HG03442 (cell line): ENCODE results near the gene GRXCR2.
"Not testable (repeated sequence)": the region's sequence is repeated elsewhere in the genome, so short reads cannot be mapped to it uniquely, and the experiment has no call there.

Experiments
- ATAC-seq: cut with Tn5 transposase; IDR thresholded peaks from one replicate; pipeline ENCODE4 v1.9.1; 2021; ENCODE audit warnings: mild to moderate bottlenecking, moderate library complexity; ENCODE audit not compliant: unreplicated experiment

GRXCR2 gene

GRCh38 chr5:145887217-145887616 lies 14.4 kb upstream of the GRXCR2 start:
- no peak for ATAC-seq

- ATAC-seq = no peak
Observed at GRCh38 chr5:145874765-145875164, 2.0 kb upstream of the GRXCR2 start.

- ATAC-seq = no peak
Observed at GRCh38 chr5:145872486-145872885, 328 bp downstream of the GRXCR2 start.

GRCh38 chr5:145869753-145870152 lies 3.1 kb downstream of the GRXCR2 start:
- ATAC-seq = no peak

- no peak for ATAC-seq
Observed at GRCh38 chr5:145867806-145868205, 5.0 kb downstream of the GRXCR2 start.

GRCh38 chr5:145864432-145864831 lies 8.4 kb downstream of the GRXCR2 start:
- ATAC-seq = not testable (repeated sequence)

GRCh38 chr5:145863003-145863402 lies 9.8 kb downstream of the GRXCR2 start:
- ATAC-seq = no peak

GRCh38 chr5:145859897-145860296 lies 12.9 kb downstream of the GRXCR2 start:
- no peak for ATAC-seq

- no peak for ATAC-seq
Observed at GRCh38 chr5:145859453-145859852, 13.4 kb downstream of the GRXCR2 start.

GRCh38 chr5:145858959-145859358 lies 13.9 kb downstream of the GRXCR2 start:
- no peak for ATAC-seq

- peak; percentile 47 for ATAC-seq
Observed at GRCh38 chr5:145856285-145856818, 16.5 kb downstream of the GRXCR2 start.

GRCh38 chr5:145855763-145856267 lies 17.0 kb downstream of the GRXCR2 start:
- ATAC-seq = no peak

GRCh38 chr5:145854651-145855258 lies 18.1 kb downstream of the GRXCR2 start:
- ATAC-seq = no peak

- no peak for ATAC-seq
Observed at GRCh38 chr5:145853781-145854376, 18.9 kb downstream of the GRXCR2 start.

GRCh38 chr5:145852990-145853389 lies 19.8 kb downstream of the GRXCR2 start:
- ATAC-seq = no peak

GRCh38 chr5:145848854-145849253 lies 24.0 kb downstream of the GRXCR2 start:
- no peak for ATAC-seq

GRCh38 chr5:145847499-145848497 lies 25.0 kb downstream of the GRXCR2 start:
- no peak for ATAC-seq

- no peak for ATAC-seq
Observed at GRCh38 chr5:145846081-145846480, 26.7 kb downstream of the GRXCR2 start.

- ATAC-seq = no peak
Observed at GRCh38 chr5:145841299-145841698, 31.5 kb downstream of the GRXCR2 start.

GRCh38 chr5:145840458-145841132 lies 32.2 kb downstream of the GRXCR2 start:
- ATAC-seq = no peak

GRCh38 chr5:145838276-145838675 lies 34.5 kb downstream of the GRXCR2 start:
- ATAC-seq = no peak
